ENCODE results near the gene NHLRC2. TPM values are rescaled to one million over a fixed set of nuclear protein-coding genes. Genes with fewer than 3 reads are reported as not detected.

NHLRC2 gene
- polyA plus RNA-seq, 3 donors: 2.8 to 6.9 (median 5.3) TPM

GRCh38 chr10:113937756-113938155 lies 83.3 kb downstream of the NHLRC2 start:
- no peak overlapping the region for H2AFZ ChIP-seq (ENCODE audit: insufficient read depth, low read depth, low read length, poor library complexity, severe bottlenecking)
- no peaks in the 10 kb centered on the region for H3K36me3 ChIP-seq (replicated peaks in 1 of 2; ENCODE audit: control insufficient read depth in 1 of 2, insufficient read depth in 2 of 2, low read length in 2 of 2)
- no peak overlapping the region for H3K9ac ChIP-seq (ENCODE audit: insufficient read depth, low read length, poor library complexity, severe bottlenecking)
- Mint-ChIP-seq H3K36me3 (peaks cover 0 to 1% of the 10 kb centered on the region in 2 donors), H3K4me3 (no peak overlapping the region), H3K27ac (no peak overlapping the region), H3K27me3 (ENCODE audit: low read depth in 3 of 3) (peaks cover 4 to 20% (median 6%) of the 10 kb centered on the region in 3 donors), H3K4me1 (no peaks in the 10 kb centered on the region), H3K9me3 (peaks cover 0 to 9% (median 4%) of the 10 kb centered on the region in 7 donors)
- H4K20me1 ChIP-seq (ENCODE audit: insufficient read depth, low read length): no peaks in the 10 kb centered on the region
- no peaks in the 10 kb centered on the region for H3K9me3 ChIP-seq (replicated peaks in 1 of 2; ENCODE audit: control insufficient read depth in 1 of 2, insufficient read depth in 1 of 2, low read length in 2 of 2)
- TF ChIP-seq, protein P1, sequence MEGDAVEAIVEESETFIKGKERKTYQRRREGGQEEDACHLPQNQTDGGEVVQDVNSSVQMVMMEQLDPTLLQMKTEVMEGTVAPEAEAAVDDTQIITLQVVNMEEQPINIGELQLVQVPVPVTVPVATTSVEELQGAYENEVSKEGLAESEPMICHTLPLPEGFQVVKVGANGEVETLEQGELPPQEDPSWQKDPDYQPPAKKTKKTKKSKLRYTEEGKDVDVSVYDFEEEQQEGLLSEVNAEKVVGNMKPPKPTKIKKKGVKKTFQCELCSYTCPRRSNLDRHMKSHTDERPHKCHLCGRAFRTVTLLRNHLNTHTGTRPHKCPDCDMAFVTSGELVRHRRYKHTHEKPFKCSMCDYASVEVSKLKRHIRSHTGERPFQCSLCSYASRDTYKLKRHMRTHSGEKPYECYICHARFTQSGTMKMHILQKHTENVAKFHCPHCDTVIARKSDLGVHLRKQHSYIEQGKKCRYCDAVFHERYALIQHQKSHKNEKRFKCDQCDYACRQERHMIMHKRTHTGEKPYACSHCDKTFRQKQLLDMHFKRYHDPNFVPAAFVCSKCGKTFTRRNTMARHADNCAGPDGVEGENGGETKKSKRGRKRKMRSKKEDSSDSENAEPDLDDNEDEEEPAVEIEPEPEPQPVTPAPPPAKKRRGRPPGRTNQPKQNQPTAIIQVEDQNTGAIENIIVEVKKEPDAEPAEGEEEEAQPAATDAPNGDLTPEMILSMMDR (IDR thresholded peaks at IDR 0.05): no peak
- H3K27me3 ChIP-seq (ENCODE audit: control insufficient read depth in 2 of 2, insufficient read depth in 2 of 2, low read length in 2 of 2): no peaks in the 10 kb centered on the region
- H3K4me1 ChIP-seq (ENCODE audit: control insufficient read depth in 1 of 2, insufficient read depth in 2 of 2, low read length in 2 of 2): no peaks in the 10 kb centered on the region
- WGBS (ENCODE audit: insufficient coverage): 100% methylated on average over 4 of the region's 7 CpGs
- intact Hi-C loops (cut with micrococcal nuclease): no loop called here
- H3K4me2 ChIP-seq (replicated peaks; ENCODE audit: extremely low read depth, low read length, poor library complexity, severe bottlenecking): no peak overlapping the region
- H3K79me2 ChIP-seq (ENCODE audit: insufficient read depth, low read length): no peaks in the 10 kb centered on the region
- no peak overlapping the region for H3K4me3 ChIP-seq (replicated peaks in 1 of 3; ENCODE audit: low read depth in 2 of 3, low read length in 3 of 3)
- no peak for DNase-seq
- H3K27ac ChIP-seq (ENCODE audit: low read depth in 1 of 2, low read length in 2 of 2): no peak overlapping the region

DNA sequence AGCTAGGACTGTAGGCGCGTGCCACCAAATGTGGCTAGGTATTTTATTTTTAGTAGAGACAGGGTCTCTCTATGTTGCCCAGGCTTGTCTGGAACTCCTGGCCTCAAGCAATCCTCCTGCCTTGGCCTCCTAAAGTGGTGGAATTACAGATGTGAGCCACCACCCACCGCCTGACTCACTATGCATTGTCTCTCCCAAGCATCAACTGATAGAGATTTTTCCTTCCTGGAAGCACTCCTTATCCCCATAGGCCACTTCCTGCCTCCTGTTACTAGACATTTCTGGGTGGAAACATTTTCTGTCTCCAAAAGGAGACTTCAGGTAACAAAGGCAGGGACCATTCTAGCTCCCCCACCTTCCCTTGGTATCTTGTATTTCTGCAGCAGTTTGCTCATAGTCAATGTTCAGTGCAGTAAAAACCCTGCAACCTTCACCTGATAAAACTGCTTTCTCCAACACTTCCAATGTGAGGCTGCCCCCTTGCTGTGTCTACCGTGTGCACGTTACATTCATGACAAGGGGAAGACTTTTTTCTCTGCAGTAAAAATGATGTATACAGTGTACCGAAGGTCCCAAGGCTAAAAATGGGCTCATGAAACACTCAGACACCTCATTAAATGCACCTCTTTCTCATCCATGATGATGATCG lies 84.9 kb downstream of the NHLRC2 start:
- H3K79me2 ChIP-seq (ENCODE audit: insufficient read depth, low read length): no peaks in the 10 kb centered on the region
- H4K20me1 ChIP-seq (ENCODE audit: insufficient read depth, low read length): no peaks in the 10 kb centered on the region
- intact Hi-C loops (cut with micrococcal nuclease): no loop called here
- H3K27me3 Mint-ChIP-seq (ENCODE audit: low read depth in 3 of 3): peaks cover 4 to 19% (median 7%) of the 10 kb centered on the region in 3 donors
- WGBS (ENCODE audit: insufficient coverage): 67% methylated on average over 1 of the region's 7 CpGs
- no peak for DNase-seq
- peaks cover 0 to 9% (median 4%) of the 10 kb centered on the region in 7 donors for H3K9me3 Mint-ChIP-seq
- TF ChIP-seq, protein P1 (IDR thresholded peaks at IDR 0.05): no peak
- H3K9ac ChIP-seq (ENCODE audit: insufficient read depth, low read length, poor library complexity, severe bottlenecking): no peak overlapping the region
- H3K27ac Mint-ChIP-seq: no peak overlapping the region
- no peak overlapping the region for H3K4me2 ChIP-seq (replicated peaks; ENCODE audit: extremely low read depth, low read length, poor library complexity, severe bottlenecking)
- no peaks in the 10 kb centered on the region for H3K36me3 ChIP-seq (replicated peaks in 1 of 2; ENCODE audit: control insufficient read depth in 1 of 2, insufficient read depth in 2 of 2, low read length in 2 of 2)
- no peak overlapping the region for H3K27ac ChIP-seq (ENCODE audit: low read depth in 1 of 2, low read length in 2 of 2)
- H3K9me3 ChIP-seq (replicated peaks in 1 of 2; ENCODE audit: control insufficient read depth in 1 of 2, insufficient read depth in 1 of 2, low read length in 2 of 2): no peaks in the 10 kb centered on the region
- H3K36me3 Mint-ChIP-seq: peaks cover 0 to 1% of the 10 kb centered on the region in 2 donors
- H3K4me3 ChIP-seq (replicated peaks in 1 of 3; ENCODE audit: low read depth in 2 of 3, low read length in 3 of 3): no peak overlapping the region
- no peaks in the 10 kb centered on the region for H3K4me1 ChIP-seq (ENCODE audit: control insufficient read depth in 1 of 2, insufficient read depth in 2 of 2, low read length in 2 of 2)
- no peak overlapping the region for H2AFZ ChIP-seq (ENCODE audit: insufficient read depth, low read depth, low read length, poor library complexity, severe bottlenecking)
- no peaks in the 10 kb centered on the region for H3K27me3 ChIP-seq (ENCODE audit: control insufficient read depth in 2 of 2, insufficient read depth in 2 of 2, low read length in 2 of 2)
- H3K4me3 Mint-ChIP-seq: no peak overlapping the region
- H3K4me1 Mint-ChIP-seq: no peaks in the 10 kb centered on the region

Data from CD14-positive monocyte (primary cell).